GM12891 (cell line): ENCODE results near the gene LEAP2.
"Not testable (repeated sequence)": the region's sequence is repeated elsewhere in the genome, so short reads cannot be mapped to it uniquely, and the experiment has no call there.

ENCODE experiments used
- DNase-seq: peaks from one replicate; pipeline ENCODE4 v3.0.0; 2011; ENCODE audit warnings: low spot score; ENCODE audit not compliant: insufficient read length
- FAIRE-seq: peaks from 2 replicates; lab custom pipeline; 2011; peaks lifted over from hg19 to GRCh38; lab: Jason Lieb, UNC
- PAX5 ChIP-seq: IDR thresholded peaks from 2 replicates; pipeline ENCODE4 v1.6.1; 2011; ENCODE audit warnings: low read length, moderate library complexity, mild to moderate bottlenecking; ENCODE audit not compliant: insufficient read depth, severe bottlenecking
- POLR2A ChIP-seq: IDR thresholded peaks from 2 replicates; pipeline ENCODE4 v1.6.1; 2011; ENCODE audit warnings: low read depth, low read length, control low read depth
- POLR2AphosphoS5 ChIP-seq: IDR thresholded peaks from 2 replicates; pipeline ENCODE4 v1.6.1; 2011; ENCODE audit warnings: low read depth, low read length, control low read depth
- POU2F2 ChIP-seq: IDR thresholded peaks from 2 replicates; pipeline ENCODE4 v1.6.1; 2011; ENCODE audit warnings: low read depth, mild to moderate bottlenecking, control low read depth, low read length, moderate library complexity
- SPI1 ChIP-seq: IDR thresholded peaks from 2 replicates; pipeline ENCODE4 v1.6.1; 2011; ENCODE audit warnings: low read depth, low read length, control low read depth
- TAF1 ChIP-seq: IDR thresholded peaks from 2 replicates; pipeline ENCODE4 v1.6.1; 2011; ENCODE audit warnings: low read depth, low read length, control low read depth

The LEAP2 gene

DNA sequence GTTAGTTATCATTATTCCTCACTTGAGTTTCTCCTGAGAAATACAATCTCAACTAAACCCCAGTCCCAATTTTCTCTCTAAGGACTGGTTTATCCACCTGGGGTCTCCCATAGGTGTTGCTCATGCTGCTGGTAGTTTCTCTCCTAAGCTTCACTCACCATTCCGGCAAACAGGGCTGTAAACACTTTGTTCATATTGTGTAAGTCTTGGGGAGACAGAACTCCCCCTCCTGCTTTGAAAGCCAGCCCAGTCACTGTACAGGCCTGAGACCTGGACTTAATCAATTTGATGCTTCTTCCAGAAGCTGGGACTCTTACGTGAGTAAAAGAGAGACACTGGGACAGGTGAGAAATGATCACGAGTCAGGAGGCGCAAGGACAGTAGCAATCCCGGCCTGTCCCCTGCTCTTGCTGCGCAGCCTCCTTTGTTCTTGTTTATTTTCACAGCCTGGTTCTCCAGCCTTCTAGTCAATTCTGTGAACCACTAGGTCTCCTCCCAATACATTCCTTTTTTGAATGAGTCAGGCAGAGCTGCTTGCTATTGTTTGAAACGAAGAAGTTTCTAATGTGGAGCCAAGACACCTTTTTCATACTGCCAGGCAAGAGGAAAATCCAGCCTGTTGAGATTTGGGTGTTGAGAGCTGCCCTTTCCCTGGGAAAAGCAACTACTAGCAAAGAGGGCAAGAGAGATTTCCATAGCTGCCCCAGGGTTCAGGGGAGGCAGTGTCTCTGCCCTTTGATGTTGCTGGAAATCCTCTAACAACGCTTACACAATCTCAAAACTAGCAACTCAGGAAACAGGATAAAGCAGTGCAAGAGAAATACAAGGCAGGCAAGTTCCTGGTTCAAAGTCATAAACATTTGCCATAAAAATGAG, 33.8 kb upstream of the LEAP2 start:
- DNase-seq (no peak), FAIRE-seq (no peak)
- TF ChIP-seq POU2F2 (no peak), POLR2AphosphoS5 (no peak), PAX5 (no peak), TAF1 (no peak), SPI1 (no peak), POLR2A (no peak)

DNA sequence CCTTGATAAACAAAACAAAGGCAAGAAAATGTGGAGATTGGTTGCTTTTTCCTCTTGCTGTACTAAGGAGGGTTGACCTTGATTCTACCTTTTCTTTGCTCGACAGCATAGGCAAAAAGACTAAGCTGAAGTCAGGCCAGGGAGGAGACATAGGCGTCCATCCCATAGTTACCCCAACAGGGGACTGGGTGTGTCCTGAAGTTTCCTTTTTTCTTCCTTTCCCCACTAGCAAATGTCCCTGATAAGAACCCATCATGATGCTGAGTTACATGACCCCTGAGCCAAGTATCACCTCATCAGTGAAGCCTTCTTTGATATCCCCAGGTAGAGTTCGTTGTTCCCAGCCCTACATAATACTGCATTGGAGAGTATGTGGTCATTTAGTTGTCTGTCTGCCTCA, 33.2 kb upstream of the LEAP2 start:
- DNase-seq (no peak), FAIRE-seq (no peak)
- TF ChIP-seq POLR2AphosphoS5 (no peak), POLR2A (no peak), POU2F2 (no peak), PAX5 (no peak), SPI1 (no peak), TAF1 (no peak)

DNA sequence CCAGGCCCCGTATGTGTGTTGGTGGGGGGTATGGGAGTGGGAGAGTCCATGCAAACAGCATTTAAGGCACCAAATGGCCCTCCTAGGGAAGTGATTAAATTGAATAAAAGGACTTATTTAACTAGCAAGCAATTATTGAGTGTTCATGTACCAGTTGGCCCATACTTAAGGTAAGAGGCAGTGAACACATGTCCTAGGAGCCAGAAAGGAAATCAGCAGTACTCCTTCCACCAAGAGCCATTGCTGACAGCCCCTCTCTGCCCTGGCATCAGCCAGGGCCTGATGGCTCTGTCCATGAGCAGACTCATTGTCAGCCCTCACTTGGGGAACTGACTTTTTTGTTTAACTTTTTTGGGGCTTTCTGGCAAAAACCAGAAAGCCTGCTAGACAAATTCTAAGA, 32.6 kb upstream of the LEAP2 start:
- no peak for FAIRE-seq
- TF ChIP-seq POU2F2: no peak
- TF ChIP-seq POLR2A: no peak
- no peak for TF ChIP-seq SPI1
- no peak for TF ChIP-seq PAX5
- TF ChIP-seq TAF1: no peak
- no peak for TF ChIP-seq POLR2AphosphoS5
- DNase-seq: no peak

DNA sequence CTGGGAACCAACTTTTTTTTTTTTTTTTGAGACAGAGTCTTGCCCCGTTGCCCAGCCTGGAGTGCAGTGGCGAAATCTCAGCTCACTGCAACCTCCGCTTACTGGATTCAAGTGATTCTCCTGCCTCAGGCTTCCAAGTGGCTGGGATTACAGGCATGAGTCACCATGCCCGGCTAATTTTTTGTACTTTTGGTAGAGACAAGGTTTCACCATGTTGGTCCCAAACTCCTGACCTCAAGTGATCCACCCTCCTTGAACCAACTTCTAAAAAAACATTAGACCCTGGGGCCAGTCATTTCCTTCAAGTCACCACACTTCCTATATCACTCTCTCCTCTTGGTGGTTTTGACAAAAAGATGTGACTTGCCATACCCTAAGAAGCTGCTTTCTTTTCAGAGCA, 32.2 kb upstream of the LEAP2 start:
- DNase-seq: no peak
- no peak for TF ChIP-seq TAF1
- no peak for TF ChIP-seq POLR2A
- TF ChIP-seq PAX5: no peak
- no peak for TF ChIP-seq POU2F2
- TF ChIP-seq POLR2AphosphoS5: no peak
- TF ChIP-seq SPI1: no peak
- no peak for FAIRE-seq

DNA sequence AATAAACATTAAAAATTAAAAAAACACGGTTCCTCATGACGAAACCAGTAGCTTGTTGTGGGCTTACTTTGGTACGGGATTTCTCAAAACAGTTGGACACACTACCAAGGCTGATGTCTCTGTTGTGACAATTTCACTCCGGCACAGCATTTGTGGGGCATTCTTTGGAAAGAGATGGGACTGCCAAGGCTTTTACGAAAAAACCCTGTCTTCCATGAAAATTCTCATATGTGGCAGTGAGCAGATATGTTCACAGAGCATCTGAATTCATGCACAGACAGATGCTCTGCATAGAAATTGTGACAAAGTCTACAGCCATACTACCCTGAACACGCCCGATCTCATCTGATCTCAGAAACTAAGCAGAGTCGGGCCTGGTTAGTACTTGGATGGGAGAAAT, 25.2 kb upstream of the LEAP2 start:
- DNase-seq (no peak), FAIRE-seq (no peak)
- TF ChIP-seq POLR2AphosphoS5 (no peak), TAF1 (no peak), PAX5 (no peak), POU2F2 (no peak), POLR2A (no peak), SPI1 (no peak)

DNA sequence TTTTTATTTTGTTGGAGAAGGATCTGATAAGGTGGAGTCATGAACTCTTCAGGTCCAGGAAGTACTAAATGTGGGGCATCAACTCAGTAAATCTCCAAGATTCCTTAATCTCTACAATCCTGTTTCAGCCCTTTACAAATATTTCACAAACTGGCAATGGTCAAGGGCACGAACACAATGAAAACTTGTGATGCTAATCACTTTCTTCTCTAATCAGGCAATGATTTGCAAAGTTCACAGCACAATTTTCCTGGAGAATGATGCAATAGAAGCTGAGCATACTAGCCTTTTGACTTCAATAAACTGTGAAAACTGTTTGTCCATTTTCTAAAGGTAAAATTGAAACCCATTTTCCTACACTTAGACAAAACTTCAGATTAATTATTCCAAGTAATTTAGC, 24.1 kb upstream of the LEAP2 start:
- TF ChIP-seq POU2F2: no peak
- no peak for TF ChIP-seq POLR2A
- no peak for TF ChIP-seq POLR2AphosphoS5
- no peak for TF ChIP-seq SPI1
- TF ChIP-seq PAX5: no peak
- no peak for TF ChIP-seq TAF1
- FAIRE-seq (no peak), DNase-seq (no peak)

DNA sequence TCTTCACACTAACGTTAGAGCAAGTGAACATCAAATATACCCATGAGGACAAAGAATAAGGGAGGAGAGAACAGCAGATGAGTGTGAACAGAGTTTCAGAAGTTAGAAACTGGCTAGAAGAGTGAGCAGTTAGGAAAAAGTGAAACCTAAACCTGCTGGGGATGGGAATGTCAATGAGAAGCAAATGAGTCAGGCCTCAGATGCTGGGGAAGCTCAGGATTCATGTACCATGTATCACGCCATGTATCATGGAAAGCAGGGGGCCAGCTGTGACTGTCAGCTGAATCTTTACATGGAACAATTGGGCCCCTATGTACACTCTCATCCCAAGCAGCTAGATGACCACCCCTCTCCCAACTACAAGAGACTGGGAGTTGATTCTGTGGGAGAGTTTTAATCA, 23.4 kb upstream of the LEAP2 start:
- DNase-seq (no peak), FAIRE-seq (no peak)
- no peak for TF ChIP-seq POLR2A
- no peak for TF ChIP-seq TAF1
- no peak for TF ChIP-seq PAX5

DNA sequence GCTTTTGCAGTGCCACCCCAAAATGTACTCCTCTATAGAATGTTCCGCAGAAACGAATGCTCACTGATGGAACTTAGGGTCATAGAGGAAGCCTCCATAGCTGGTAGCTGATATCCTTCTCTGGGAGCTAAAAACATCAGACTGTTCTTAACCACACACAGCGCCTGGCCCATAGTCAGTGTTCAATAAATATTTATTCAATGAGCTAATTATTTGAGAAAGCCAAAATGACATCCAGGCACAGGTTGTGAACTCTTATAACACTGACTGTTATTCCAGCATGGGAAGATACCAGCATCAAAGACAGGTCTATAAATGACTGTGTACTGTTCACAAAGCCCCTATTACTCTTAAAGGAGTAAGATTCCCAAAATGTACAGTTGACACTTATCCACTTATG, 20.1 kb upstream of the LEAP2 start:
- TF ChIP-seq POLR2AphosphoS5 (no peak), SPI1 (no peak), TAF1 (no peak), POU2F2 (no peak), PAX5 (no peak), POLR2A (no peak)
- FAIRE-seq (no peak), DNase-seq (no peak)

DNA sequence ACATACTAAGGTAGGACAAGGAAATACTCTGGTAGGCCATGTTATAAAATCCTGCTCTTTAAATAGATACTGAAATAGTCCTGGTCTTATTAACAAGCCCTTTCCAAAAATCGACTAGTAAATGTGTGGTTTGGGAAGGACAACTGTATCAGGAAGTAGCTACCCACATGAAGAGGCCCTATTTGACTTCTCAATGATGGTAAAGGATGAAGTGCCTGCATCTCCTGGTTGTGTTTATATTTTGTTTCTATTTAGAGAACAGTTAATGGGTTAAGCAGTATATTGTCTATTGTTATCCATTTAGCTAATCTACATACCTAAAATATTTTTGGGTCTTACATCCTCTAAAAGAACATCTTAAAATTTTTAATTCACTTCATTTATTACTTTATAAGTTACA, 19.7 kb upstream of the LEAP2 start:
- FAIRE-seq: no peak
- TF ChIP-seq PAX5 (no peak), POLR2A (no peak), SPI1 (no peak), POLR2AphosphoS5 (no peak), POU2F2 (no peak), TAF1 (no peak)
- no peak for DNase-seq

DNA sequence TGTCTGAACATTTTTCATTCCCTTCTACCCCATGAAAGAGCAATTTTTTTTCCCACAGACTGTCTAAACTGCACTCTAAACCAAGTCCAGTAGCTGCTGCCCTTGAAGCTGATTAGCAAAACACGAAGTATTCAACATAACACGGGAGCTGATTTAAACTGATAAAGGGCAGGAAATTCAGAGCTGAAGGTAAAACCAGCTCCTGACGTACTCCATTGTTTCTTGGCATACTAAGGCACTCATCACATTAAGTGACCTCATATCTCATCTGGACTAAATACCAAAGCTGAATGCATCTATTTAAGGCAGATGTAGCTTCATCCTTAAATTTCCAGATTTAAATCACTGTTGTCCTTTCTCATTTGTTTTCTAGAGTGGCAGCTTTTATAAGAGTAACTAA, 19.2 kb upstream of the LEAP2 start:
- no peak for DNase-seq

DNA sequence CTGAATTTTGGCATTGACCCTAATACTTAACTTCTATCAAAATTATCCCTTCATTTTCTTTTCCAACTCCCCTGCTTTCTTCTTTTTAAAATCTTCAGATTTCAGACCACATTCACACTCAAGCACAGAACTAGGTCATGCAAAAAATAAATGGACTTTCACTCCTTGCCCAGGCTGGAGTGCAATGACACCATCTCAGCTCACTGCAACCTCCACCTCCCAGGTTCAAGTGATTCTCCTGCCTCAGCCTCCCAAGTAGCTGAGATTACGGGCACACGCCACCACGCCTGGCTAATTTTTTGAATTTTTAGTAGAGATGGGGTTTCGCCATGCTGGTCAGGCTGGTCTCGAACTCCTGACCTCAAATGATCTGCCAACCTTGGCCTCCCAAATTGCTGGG, 18.5 kb upstream of the LEAP2 start:
- not testable (repeated sequence) for FAIRE-seq, DNase-seq

More for the DNA sequence above, 19.2 kb upstream of the LEAP2 start:
- TF ChIP-seq POLR2AphosphoS5: no peak
- no peak for TF ChIP-seq SPI1
- TF ChIP-seq POU2F2: no peak
- TF ChIP-seq TAF1: no peak
- no peak for TF ChIP-seq POLR2A
- TF ChIP-seq PAX5: no peak
- FAIRE-seq: no peak
